IMR-90 (cell line): ENCODE results near the gene MBIP. TPM values are rescaled to one million over a fixed set of nuclear protein-coding genes. Genes with fewer than 3 reads are reported as not detected.

Experiments
- ATAC-seq: fragments of 200-7000 bp; cut with Tn5 transposase; 2 replicates; pipeline ENCODE4 v1.9.1; 2020; ENCODE audit warnings: low read depth, mild to moderate bottlenecking, moderate library complexity
- BruUV-seq: library from RNA; stranded (reverse); fragments of 400-500 nt; replicated peaks from 2 replicates; lab custom pipeline; 2021; lab: Mats Ljungman, UMichigan
- CTCF ChIA-PET: fragments of 300-600 bp; formaldehyde crosslinking; extraction: SDS; loops from one replicate; lab custom pipeline; 2021; ENCODE audit warnings: antibody characterized with exemption; lab: Yijun Ruan, JAX
- POLR2A ChIA-PET: fragments of 300-600 bp; sonication (Branson Sonifier 250); formaldehyde crosslinking; loops from one replicate; lab custom pipeline; 2022; ENCODE audit warnings: antibody characterized with exemption; ENCODE audit not compliant: unreplicated experiment; lab: Charles Lee
- DNase-seq: peaks from one replicate; pipeline ENCODE4 v3.0.0; 2013
- H2AFZ ChIP-seq: replicated peaks from 2 replicates; pipeline ENCODE3; 2013; ENCODE audit warnings: low read length, mild to moderate bottlenecking; ENCODE audit not compliant: poor library complexity
- H2AK5ac ChIP-seq: 2 replicates; pipeline ENCODE4 v1.6.1; 2013; ENCODE audit warnings: low read depth, low read length, inconsistent platforms
- H2AK9ac ChIP-seq: replicated peaks from 2 replicates; pipeline ENCODE3; 2013; ENCODE audit warnings: mild to moderate bottlenecking, low read depth, low read length, moderate library complexity; ENCODE audit not compliant: poor library complexity
- H2BK120ac ChIP-seq: 2 replicates; pipeline ENCODE4 v1.6.1; 2013; ENCODE audit warnings: low read depth, low read length, inconsistent platforms
- H2BK15ac ChIP-seq: 3 replicates; pipeline ENCODE4 v1.6.1; 2013; ENCODE audit warnings: low read depth, low read length, inconsistent platforms
- H2BK20ac ChIP-seq: 2 replicates; pipeline ENCODE4 v1.6.1; 2013; ENCODE audit warnings: low read depth, mild to moderate bottlenecking, inconsistent platforms, low read length, moderate library complexity
- H2BK5ac ChIP-seq: 2 replicates; pipeline ENCODE4 v1.6.1; 2013; ENCODE audit warnings: mild to moderate bottlenecking, low read depth, low read length, inconsistent platforms; ENCODE audit not compliant: poor library complexity, severe bottlenecking
- H3K14ac ChIP-seq: replicated peaks from 2 replicates; pipeline ENCODE4 v1.6.1; 2013; ENCODE audit warnings: low read depth, low read length, inconsistent platforms
- H3K18ac ChIP-seq: 2 replicates; pipeline ENCODE4 v1.6.1; 2013; ENCODE audit warnings: low read depth, low read length, control low read depth
- H3K23ac ChIP-seq: 2 replicates; pipeline ENCODE4 v1.6.1; 2013; ENCODE audit warnings: low read depth, low read length, inconsistent platforms
- H3K27ac ChIP-seq: 2 replicates; pipeline ENCODE4 v1.5.1; 2013; ENCODE audit warnings: mild to moderate bottlenecking, control low read depth, low read length; ENCODE audit not compliant: insufficient read depth
- H3K27me3 ChIP-seq: 2 replicates; pipeline ENCODE4 v1.6.1; 2013; ENCODE audit warnings: low read length; ENCODE audit not compliant: control insufficient read depth, insufficient read depth
- H3K36me3 ChIP-seq: 2 replicates; pipeline ENCODE4 v1.6.1; 2013; ENCODE audit warnings: low read length, mixed read lengths; ENCODE audit not compliant: control insufficient read depth, insufficient read depth
- H3K4ac ChIP-seq: 2 replicates; pipeline ENCODE4 v1.6.1; 2013; ENCODE audit warnings: low read depth, low read length, inconsistent platforms
- H3K4me1 ChIP-seq: 2 replicates; pipeline ENCODE4 v1.6.1; 2013; ENCODE audit warnings: low read length, mixed read lengths; ENCODE audit not compliant: control insufficient read depth, insufficient read depth
- H3K4me2 ChIP-seq: 2 replicates; pipeline ENCODE4 v1.6.1; 2013; ENCODE audit warnings: low read depth, mild to moderate bottlenecking, control low read depth, low read length, moderate library complexity
- H3K4me3 ChIP-seq: 2 replicates; pipeline ENCODE4 v1.5.1; 2013; ENCODE audit warnings: low read depth, mild to moderate bottlenecking, control low read depth, low read length, moderate library complexity; ENCODE audit not compliant: insufficient read depth
- H3K56ac ChIP-seq: 2 replicates; pipeline ENCODE4 v1.6.1; 2013; ENCODE audit warnings: low read length, inconsistent platforms; ENCODE audit not compliant: insufficient read depth; ENCODE audit errors: extremely low read depth
- H3K79me1 ChIP-seq, 2 experiments: 2 replicates each; pipeline ENCODE4 v1.6.1; 2013; ENCODE audit warnings: low read length in 2 of 2, inconsistent platforms in 1 of 2, low read depth in 1 of 2
- H3K9ac ChIP-seq: 2 replicates; pipeline ENCODE4 v1.6.1; 2013; ENCODE audit warnings: low read depth, low read length, control low read depth
- H3K9me1 ChIP-seq: 2 replicates; pipeline ENCODE4 v1.6.1; 2013; ENCODE audit warnings: low read length, inconsistent platforms; ENCODE audit not compliant: insufficient read depth
- H3K9me3 ChIP-seq: 2 replicates; pipeline ENCODE4 v1.6.1; 2013; ENCODE audit warnings: low read length; ENCODE audit not compliant: control insufficient read depth, insufficient read depth
- H4K20me1 ChIP-seq: 2 replicates; pipeline ENCODE4 v1.6.1; 2013; ENCODE audit warnings: low read length, inconsistent platforms; ENCODE audit not compliant: insufficient read depth
- H4K5ac ChIP-seq: 2 replicates; pipeline ENCODE4 v1.6.1; 2013; ENCODE audit warnings: mild to moderate bottlenecking, low read depth, low read length, control low read depth
- H4K8ac ChIP-seq, 2 experiments: 2 replicates each; pipeline ENCODE4 v1.6.1; 2013; ENCODE audit warnings: low read depth in 2 of 2, low read length in 2 of 2, control low read depth in 1 of 2, inconsistent platforms in 1 of 2
- H4K91ac ChIP-seq: 2 replicates; pipeline ENCODE4 v1.6.1; 2013; ENCODE audit warnings: low read depth, low read length, inconsistent platforms; ENCODE audit not compliant: insufficient read depth
- CTCF ChIP-seq: conservative IDR thresholded peaks from 2 replicates; pipeline ENCODE4 v1.5.1; 2012; ENCODE audit warnings: mild to moderate bottlenecking, low read depth, low read length, improper control_type of control experiment
- WGBS, 2 experiments: methylation state at CpG; one replicate each; pipeline versions ENCODE4 v1.1.5 to v1.1.7; 2013; ENCODE audit warnings: missing lambda C conversion rate in 2 of 2; ENCODE audit not compliant: insufficient read length in 1 of 2; ENCODE audit errors: extremely low coverage in 2 of 2; 5-methylcytosine and 5-hydroxymethylcytosine counted together
- dilution Hi-C: fragments of 300-500 bp; cut with HindIII; formaldehyde crosslinking; loops from one replicate; pipeline ENCODE4 v1.14.3; 2018; ENCODE audit warnings: low sequenced_read_pairs; ENCODE audit not compliant: unreplicated experiment
- in situ Hi-C: fragments of 300-500 bp; cut with MboI; formaldehyde crosslinking; loops from 3 replicates; pipeline ENCODE4 v1.14.3; 2019; ENCODE audit warnings: low sequenced_read_pairs, inconsistent platforms, mixed read lengths
- intact Hi-C: fragments of 100-400 bp; cut with micrococcal nuclease; formaldehyde crosslinking; loops from 2 replicates; pipeline ENCODE4 v1.10.0; 2022
- polyA plus RNA-seq, 3 experiments: library from polyadenylated mRNA; depleted of rRNA; stranded (reverse); fragments of >200 nt; gene quantifications; 2 replicates each; pipeline ENCODE4 v1.2.3, GENCODE V29; 2012; ENCODE audit warnings: low replicate concordance in 1 of 3
- total RNA-seq: library from RNA; depleted of rRNA; stranded (reverse); fragments of >200 nt; gene quantifications from 2 replicates; pipeline ENCODE4 v1.2.3, GENCODE V29; 2012

The MBIP gene
- total and polyA plus RNA-seq, 2 of the 4 experiments (the other 2 are of a cell fraction): 9.3 to 17.4 TPM

- no peak overlapping the region for H3K9ac ChIP-seq
- ChIA-PET POLR2A (interaction anchor here (0.7 kb wide), 1 partner anchor 12 kb away, joined by 8 read pairs; no protein-coding TSS in a partner anchor), CTCF (no interaction called here)
- intact Hi-C loops: no loop called here
- H3K23ac ChIP-seq: no peak overlapping the region
- H3K56ac ChIP-seq: no peak overlapping the region
- no peak for ATAC-seq
- no peak overlapping the region for H3K4me2 ChIP-seq
- in situ Hi-C loops: no loop called here
- dilution Hi-C loops: no loop called here
- BruUV-seq: no TSS peak
- DNase-seq: no peak
- H3K27ac ChIP-seq: no peak overlapping the region
- H4K8ac ChIP-seq: no peak overlapping the region
- H3K79me1 ChIP-seq: no peaks in the 10 kb centered on the region
- H4K5ac ChIP-seq: no peak overlapping the region
- H3K18ac ChIP-seq: no peak overlapping the region
- H3K4me3 ChIP-seq: no peak overlapping the region
- H2AK5ac ChIP-seq: no peak overlapping the region
- H2BK120ac ChIP-seq: no peak overlapping the region
- H3K4ac ChIP-seq: no peak overlapping the region
- peaks cover 2% of the 10 kb centered on the region; the same call in 1 of the 2 replicates for H3K27me3 ChIP-seq
- no peak overlapping the region for H2AFZ ChIP-seq
- no CpG with 5 or more reads among the region's 3 CpGs for WGBS, 2 experiments
- H4K91ac ChIP-seq: no peak overlapping the region
- H2AK9ac ChIP-seq: no peak overlapping the region
- no peak overlapping the region for H2BK15ac ChIP-seq
- no peaks in the 10 kb centered on the region for H3K4me1 ChIP-seq
- H3K14ac ChIP-seq: no peak overlapping the region
- no peak overlapping the region for H2BK5ac ChIP-seq
- no peaks in the 10 kb centered on the region for H3K9me3 ChIP-seq
- H2BK20ac ChIP-seq: no peak overlapping the region
- H3K9me1 ChIP-seq: no peaks in the 10 kb centered on the region
- TF ChIP-seq CTCF: no peak
- no peaks in the 10 kb centered on the region for H3K36me3 ChIP-seq
- H4K20me1 ChIP-seq: no peaks in the 10 kb centered on the region
These were observed 42.2 kb upstream of the MBIP start for GRCh38 chr14:36362648-36363047.
